ENCODE results near the gene EPAS1. TPM values are rescaled to one million over a fixed set of nuclear protein-coding genes. Genes with fewer than 3 reads are reported as not detected.

The EPAS1 gene
- total RNA-seq, 1 experiment from 2014 or later: 0.94 TPM

GRCh38 chr2:46266134-46266533 lies 31.1 kb upstream of the EPAS1 start:
- H3K27me3 ChIP-seq (ENCODE audit: control insufficient read depth, insufficient read depth, low read length): no peaks in the 10 kb centered on the region
- no peaks in the 10 kb centered on the region for H3K36me3 ChIP-seq (replicated peaks; ENCODE audit: control insufficient read depth, insufficient read depth, low read length)
- DNase-seq: no peak
- H3K4me3 ChIP-seq (ENCODE audit: insufficient read depth, low read depth, low read length): no peak overlapping the region

- Histone ChIP-seq H3K36me3 (replicated peaks; ENCODE audit: control insufficient read depth, insufficient read depth, low read length) (no peaks in the 10 kb centered on the region), H3K27me3 (ENCODE audit: control insufficient read depth, insufficient read depth, low read length) (no peaks in the 10 kb centered on the region), H3K4me3 (ENCODE audit: insufficient read depth, low read depth, low read length) (no peak overlapping the region)
- DNase-seq: no peak
Observed at GRCh38 chr2:46267616-46268015, 29.6 kb upstream of the EPAS1 start.

- H3K27me3 ChIP-seq (ENCODE audit: control insufficient read depth, insufficient read depth, low read length): no peaks in the 10 kb centered on the region
- H3K4me3 ChIP-seq (ENCODE audit: insufficient read depth, low read depth, low read length): no peak overlapping the region
- no peak for DNase-seq
- H3K36me3 ChIP-seq (replicated peaks; ENCODE audit: control insufficient read depth, insufficient read depth, low read length): no peaks in the 10 kb centered on the region
Observed at GRCh38 chr2:46268196-46268595, 29.0 kb upstream of the EPAS1 start.

GRCh38 chr2:46269001-46269400 lies 28.2 kb upstream of the EPAS1 start:
- no peaks in the 10 kb centered on the region for H3K27me3 ChIP-seq (ENCODE audit: control insufficient read depth, insufficient read depth, low read length)
- no peak for DNase-seq
- H3K4me3 ChIP-seq (ENCODE audit: insufficient read depth, low read depth, low read length): no peak overlapping the region
- no peaks in the 10 kb centered on the region for H3K36me3 ChIP-seq (replicated peaks; ENCODE audit: control insufficient read depth, insufficient read depth, low read length)

- no peak overlapping the region for H3K4me3 ChIP-seq (ENCODE audit: insufficient read depth, low read depth, low read length)
- no peak for DNase-seq
- no peaks in the 10 kb centered on the region for H3K36me3 ChIP-seq (replicated peaks; ENCODE audit: control insufficient read depth, insufficient read depth, low read length)
- no peaks in the 10 kb centered on the region for H3K27me3 ChIP-seq (ENCODE audit: control insufficient read depth, insufficient read depth, low read length)
Observed at GRCh38 chr2:46269544-46270273, 27.5 kb upstream of the EPAS1 start.

- no peaks in the 10 kb centered on the region for H3K36me3 ChIP-seq (replicated peaks; ENCODE audit: control insufficient read depth, insufficient read depth, low read length)
- no peaks in the 10 kb centered on the region for H3K27me3 ChIP-seq (ENCODE audit: control insufficient read depth, insufficient read depth, low read length)
- no peak for DNase-seq
- H3K4me3 ChIP-seq (ENCODE audit: insufficient read depth, low read depth, low read length): no peak overlapping the region
Observed at GRCh38 chr2:46270384-46270783, 26.8 kb upstream of the EPAS1 start.

- Histone ChIP-seq H3K27me3 (ENCODE audit: control insufficient read depth, insufficient read depth, low read length) (no peaks in the 10 kb centered on the region), H3K36me3 (replicated peaks; ENCODE audit: control insufficient read depth, insufficient read depth, low read length) (no peaks in the 10 kb centered on the region), H3K4me3 (ENCODE audit: insufficient read depth, low read depth, low read length) (no peak overlapping the region)
- DNase-seq: no peak
Observed at GRCh38 chr2:46273225-46273863, 23.9 kb upstream of the EPAS1 start.

- no peak for DNase-seq
- no peaks in the 10 kb centered on the region; the same call in 1 of the 2 replicates for H3K27me3 ChIP-seq (ENCODE audit: control insufficient read depth, insufficient read depth, low read length)
- no peak overlapping the region for H3K4me3 ChIP-seq (ENCODE audit: insufficient read depth, low read depth, low read length)
- H3K36me3 ChIP-seq (replicated peaks; ENCODE audit: control insufficient read depth, insufficient read depth, low read length): no peaks in the 10 kb centered on the region
Observed at GRCh38 chr2:46273919-46274318, 23.3 kb upstream of the EPAS1 start.

- DNase-seq: no peak
- Histone ChIP-seq H3K27me3 (ENCODE audit: control insufficient read depth, insufficient read depth, low read length) (no peaks in the 10 kb centered on the region; the same call in 1 of the 2 replicates), H3K36me3 (replicated peaks; ENCODE audit: control insufficient read depth, insufficient read depth, low read length) (no peaks in the 10 kb centered on the region), H3K4me3 (ENCODE audit: insufficient read depth, low read depth, low read length) (no peak overlapping the region)
Observed at GRCh38 chr2:46274586-46274985, 22.6 kb upstream of the EPAS1 start.

- H3K36me3 ChIP-seq (replicated peaks; ENCODE audit: control insufficient read depth, insufficient read depth, low read length): no peaks in the 10 kb centered on the region
- peak; percentile 87 for DNase-seq
- H3K4me3 ChIP-seq (ENCODE audit: insufficient read depth, low read depth, low read length): no peak overlapping the region
- no peaks in the 10 kb centered on the region; the same call in 1 of the 2 replicates for H3K27me3 ChIP-seq (ENCODE audit: control insufficient read depth, insufficient read depth, low read length)
Observed at GRCh38 chr2:46275995-46276394, 21.2 kb upstream of the EPAS1 start.

- Histone ChIP-seq H3K36me3 (replicated peaks; ENCODE audit: control insufficient read depth, insufficient read depth, low read length) (no peaks in the 10 kb centered on the region), H3K27me3 (ENCODE audit: control insufficient read depth, insufficient read depth, low read length) (no peaks in the 10 kb centered on the region; the same call in 1 of the 2 replicates), H3K4me3 (ENCODE audit: insufficient read depth, low read depth, low read length) (no peak overlapping the region)
- DNase-seq: peak; percentile 39
Observed at GRCh38 chr2:46276642-46277041, 20.6 kb upstream of the EPAS1 start.

- Histone ChIP-seq H3K27me3 (ENCODE audit: control insufficient read depth, insufficient read depth, low read length) (no peaks in the 10 kb centered on the region; the same call in 1 of the 2 replicates), H3K36me3 (replicated peaks; ENCODE audit: control insufficient read depth, insufficient read depth, low read length) (no peaks in the 10 kb centered on the region), H3K4me3 (ENCODE audit: insufficient read depth, low read depth, low read length) (no peak overlapping the region)
- DNase-seq: no peak
Observed at GRCh38 chr2:46277431-46278190, 19.6 kb upstream of the EPAS1 start.

- Histone ChIP-seq H3K4me3 (ENCODE audit: insufficient read depth, low read depth, low read length) (no peak overlapping the region), H3K36me3 (replicated peaks; ENCODE audit: control insufficient read depth, insufficient read depth, low read length) (no peaks in the 10 kb centered on the region), H3K27me3 (ENCODE audit: control insufficient read depth, insufficient read depth, low read length) (no peaks in the 10 kb centered on the region; the same call in 1 of the 2 replicates)
- DNase-seq: no peak
Observed at GRCh38 chr2:46278952-46279351, 18.3 kb upstream of the EPAS1 start.

- Histone ChIP-seq H3K36me3 (replicated peaks; ENCODE audit: control insufficient read depth, insufficient read depth, low read length) (no peaks in the 10 kb centered on the region), H3K4me3 (ENCODE audit: insufficient read depth, low read depth, low read length) (no peak overlapping the region), H3K27me3 (ENCODE audit: control insufficient read depth, insufficient read depth, low read length) (no peaks in the 10 kb centered on the region; the same call in 1 of the 2 replicates)
- DNase-seq: no peak
Observed at GRCh38 chr2:46281939-46282338, 15.3 kb upstream of the EPAS1 start.

- Histone ChIP-seq H3K36me3 (replicated peaks; ENCODE audit: control insufficient read depth, insufficient read depth, low read length) (no peaks in the 10 kb centered on the region), H3K27me3 (ENCODE audit: control insufficient read depth, insufficient read depth, low read length) (no peaks in the 10 kb centered on the region; the same call in 1 of the 2 replicates), H3K4me3 (ENCODE audit: insufficient read depth, low read depth, low read length) (no peak overlapping the region)
- DNase-seq: no peak
Observed at GRCh38 chr2:46283693-46284092, 13.5 kb upstream of the EPAS1 start.
